GM21447 (cell line): ENCODE measurements around the gene ADM2.

ENCODE experiments used
- ATAC-seq: cut with Tn5 transposase; IDR thresholded peaks from one replicate; pipeline ENCODE4 v1.9.1; 2021; ENCODE audit not compliant: unreplicated experiment

ADM2 gene

GRCh38 chr22:50445071-50445879 lies 36.1 kb upstream of the ADM2 start:
- ATAC-seq: no peak

- no peak for ATAC-seq
Observed at GRCh38 chr22:50445880-50446707, 35.2 kb upstream of the ADM2 start.

GRCh38 chr22:50446708-50447575 lies 34.4 kb upstream of the ADM2 start:
- no peak for ATAC-seq

- ATAC-seq: no peak
Observed at GRCh38 chr22:50447576-50448551, 33.5 kb upstream of the ADM2 start.

GRCh38 chr22:50452649-50453048 lies 28.7 kb upstream of the ADM2 start:
- ATAC-seq: no peak

GRCh38 chr22:50454556-50455075 lies 26.7 kb upstream of the ADM2 start:
- ATAC-seq: no peak

- ATAC-seq: no peak
Observed at GRCh38 chr22:50455201-50455600, 26.1 kb upstream of the ADM2 start.

GRCh38 chr22:50456026-50456425 lies 25.3 kb upstream of the ADM2 start:
- ATAC-seq: no peak

- no peak for ATAC-seq
Observed at GRCh38 chr22:50456466-50457234, 24.7 kb upstream of the ADM2 start.

- no peak for ATAC-seq
Observed at GRCh38 chr22:50459016-50459415, 22.3 kb upstream of the ADM2 start.

- ATAC-seq: no peak
Observed at GRCh38 chr22:50459496-50460140, 21.7 kb upstream of the ADM2 start.

- no peak for ATAC-seq
Observed at GRCh38 chr22:50460938-50461337, 20.4 kb upstream of the ADM2 start.

GRCh38 chr22:50461536-50461935 lies 19.8 kb upstream of the ADM2 start:
- ATAC-seq: no peak

GRCh38 chr22:50461979-50462540 lies 19.3 kb upstream of the ADM2 start:
- no peak for ATAC-seq

- no peak for ATAC-seq
Observed at GRCh38 chr22:50463188-50463900, 18.0 kb upstream of the ADM2 start.

- ATAC-seq: no peak
Observed at GRCh38 chr22:50464451-50464850, 16.9 kb upstream of the ADM2 start.

- ATAC-seq: no peak
Observed at GRCh38 chr22:50465066-50465930, 16.0 kb upstream of the ADM2 start.
